GM18505 (cell line): ENCODE results near the gene PAFAH1B2.

Source experiments
- ATAC-seq: cut with Tn5 transposase; IDR thresholded peaks from one replicate; pipeline ENCODE4 v1.9.1; 2021; ENCODE audit not compliant: unreplicated experiment
- POLR2A ChIP-seq: IDR thresholded peaks from 4 replicates; pipeline ENCODE4 v1.6.1; 2011; ENCODE audit warnings: borderline replicate concordance; ENCODE audit not compliant: insufficient read depth, insufficient read length; ENCODE audit errors: extremely low read depth

PAFAH1B2 gene

GRCh38 chr11:117214404-117215110 lies 70.5 kb downstream of the PAFAH1B2 start:
- ATAC-seq, result no peak
- TF ChIP-seq POLR2A, result no peak

- ATAC-seq, result no peak
- TF ChIP-seq POLR2A, result no peak
Observed at GRCh38 chr11:117217141-117218084, 73.3 kb downstream of the PAFAH1B2 start.

GRCh38 chr11:117218133-117218915 lies 74.2 kb downstream of the PAFAH1B2 start:
- no peak for TF ChIP-seq POLR2A
- no peak for ATAC-seq

- ATAC-seq, result no peak
- TF ChIP-seq POLR2A, result no peak
Observed at GRCh38 chr11:117219001-117219400, 74.9 kb downstream of the PAFAH1B2 start.

GRCh38 chr11:117219455-117219854 lies 75.4 kb downstream of the PAFAH1B2 start:
- no peak for ATAC-seq
- TF ChIP-seq POLR2A, result no peak

GRCh38 chr11:117219995-117220394 lies 75.9 kb downstream of the PAFAH1B2 start:
- no peak for TF ChIP-seq POLR2A
- no peak for ATAC-seq

GRCh38 chr11:117220568-117220967 lies 76.5 kb downstream of the PAFAH1B2 start:
- no peak for TF ChIP-seq POLR2A
- ATAC-seq, result no peak

GRCh38 chr11:117220999-117221774 lies 77.1 kb downstream of the PAFAH1B2 start:
- no peak for TF ChIP-seq POLR2A
- no peak for ATAC-seq

GRCh38 chr11:117221775-117222517 lies 77.9 kb downstream of the PAFAH1B2 start:
- no peak for TF ChIP-seq POLR2A
- no peak for ATAC-seq

GRCh38 chr11:117222991-117223740 lies 79.1 kb downstream of the PAFAH1B2 start:
- no peak for TF ChIP-seq POLR2A
- no peak for ATAC-seq

GRCh38 chr11:117223741-117224689 lies 79.9 kb downstream of the PAFAH1B2 start:
- TF ChIP-seq POLR2A, result no peak
- ATAC-seq, result no peak
